ENCODE results near the gene BBS10. TPM values are rescaled to one million over a fixed set of nuclear protein-coding genes. Genes with fewer than 3 reads are reported as not detected.

The BBS10 gene
- total RNA-seq: 10 to 100 TPM in 3 of 4 donors, 1 to 10 TPM in 1; 6.9 to 34.2 (median 15.1) TPM

DNA sequence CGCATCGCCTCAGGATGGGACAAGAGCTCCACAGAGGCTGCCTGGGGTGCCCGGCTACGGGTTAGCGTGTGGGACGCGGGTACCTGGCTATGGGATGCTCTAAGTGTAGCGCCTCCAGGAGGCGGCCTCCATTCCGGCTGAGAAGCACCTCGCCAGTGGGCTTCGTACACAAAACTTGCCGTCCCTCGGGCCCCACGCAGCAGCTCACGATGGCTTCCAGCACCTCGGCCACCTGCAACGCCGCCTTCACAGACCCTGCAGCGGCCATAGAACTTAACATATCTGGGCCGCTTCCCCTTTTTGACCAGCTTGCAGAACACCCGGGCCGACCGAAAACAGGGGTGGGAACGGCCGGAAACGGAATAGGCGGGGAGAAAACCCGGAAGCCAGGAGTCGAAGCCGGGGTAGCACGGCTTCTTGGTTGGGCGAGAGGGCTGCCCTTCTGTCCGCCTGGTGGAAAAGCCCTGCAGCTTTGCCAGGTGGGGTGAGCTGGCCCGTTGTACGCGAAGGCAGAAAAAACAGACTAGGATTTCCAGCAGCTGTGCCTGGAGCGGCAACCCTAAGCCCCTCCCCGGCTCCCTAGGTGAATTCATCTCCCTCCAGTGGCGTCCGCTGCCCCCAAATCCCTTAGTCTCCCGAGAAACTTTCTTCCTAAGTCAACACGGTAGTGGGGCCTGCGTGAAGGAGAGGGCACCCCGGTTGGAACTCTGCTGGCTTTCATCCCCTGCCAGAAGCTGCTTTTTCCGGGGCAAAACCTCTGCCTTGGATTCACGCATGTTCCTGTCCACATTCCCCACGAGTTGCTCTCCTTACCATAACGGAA lies at the start of gene BBS10:
Gene BBS10 (minus strand): TSS at position 337 of the 823 bp plus-strand sequence. CDS start 57 bp downstream, at position 280.
- Histone ChIP-seq H3K4me1 (no peaks in the 10 kb centered on the region), H3K4me3 (peak within 1 kb of the TSS; percentile 82), H3K27me3 (no peaks in the 10 kb centered on the region), H3K27ac (peak within 1 kb of the TSS; percentile 86 to 91), H3K36me3 (no peaks in the 10 kb centered on the region), H3K9me3 (no peaks in the 10 kb centered on the region)
- TF ChIP-seq, protein P1, sequence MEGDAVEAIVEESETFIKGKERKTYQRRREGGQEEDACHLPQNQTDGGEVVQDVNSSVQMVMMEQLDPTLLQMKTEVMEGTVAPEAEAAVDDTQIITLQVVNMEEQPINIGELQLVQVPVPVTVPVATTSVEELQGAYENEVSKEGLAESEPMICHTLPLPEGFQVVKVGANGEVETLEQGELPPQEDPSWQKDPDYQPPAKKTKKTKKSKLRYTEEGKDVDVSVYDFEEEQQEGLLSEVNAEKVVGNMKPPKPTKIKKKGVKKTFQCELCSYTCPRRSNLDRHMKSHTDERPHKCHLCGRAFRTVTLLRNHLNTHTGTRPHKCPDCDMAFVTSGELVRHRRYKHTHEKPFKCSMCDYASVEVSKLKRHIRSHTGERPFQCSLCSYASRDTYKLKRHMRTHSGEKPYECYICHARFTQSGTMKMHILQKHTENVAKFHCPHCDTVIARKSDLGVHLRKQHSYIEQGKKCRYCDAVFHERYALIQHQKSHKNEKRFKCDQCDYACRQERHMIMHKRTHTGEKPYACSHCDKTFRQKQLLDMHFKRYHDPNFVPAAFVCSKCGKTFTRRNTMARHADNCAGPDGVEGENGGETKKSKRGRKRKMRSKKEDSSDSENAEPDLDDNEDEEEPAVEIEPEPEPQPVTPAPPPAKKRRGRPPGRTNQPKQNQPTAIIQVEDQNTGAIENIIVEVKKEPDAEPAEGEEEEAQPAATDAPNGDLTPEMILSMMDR (IDR thresholded peaks at IDR 0.05): peak in 3 of 4 experiments; percentile 37 to 44 (median 41)
- TF ChIP-seq POLR2A (IDR thresholded peaks at IDR 0.05): peak in 1 of 2 donors; percentile 26
- intact Hi-C loops (cut with DNase I; ENCODE audit: low total_unique reads): no loop called here
- DNase-seq: peak; percentile 90

DNA sequence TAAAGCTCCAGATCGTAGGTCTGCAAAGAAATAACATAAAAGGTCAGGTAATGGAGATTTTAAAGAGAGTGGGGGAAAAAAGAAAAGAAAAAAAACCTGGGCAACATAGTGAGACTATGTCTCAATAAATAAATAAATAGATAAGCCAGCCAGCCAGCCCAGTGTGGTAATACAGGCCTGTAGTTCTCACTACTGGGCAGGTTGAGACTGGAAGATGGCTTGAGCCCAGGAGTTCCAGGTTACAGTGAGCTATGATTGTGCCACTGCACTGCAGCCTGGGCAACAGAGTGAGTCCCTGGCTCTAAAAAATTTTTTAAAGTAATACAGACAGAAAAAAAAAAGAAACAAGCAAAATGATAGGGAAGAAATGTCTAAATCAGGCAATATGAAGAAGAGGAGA lies 43.2 kb upstream of the BBS10 start:
- H3K9me3 ChIP-seq: no peaks in the 10 kb centered on the region
- no peak overlapping the region for H3K4me3 ChIP-seq
- H3K27me3 ChIP-seq: no peaks in the 10 kb centered on the region
- no peaks in the 10 kb centered on the region for H3K4me1 ChIP-seq
- intact Hi-C loops (cut with DNase I; ENCODE audit: low total_unique reads): no loop called here
- TF ChIP-seq, protein P1 (IDR thresholded peaks at IDR 0.05): no peak
- no peak for TF ChIP-seq POLR2A (IDR thresholded peaks at IDR 0.05)
- no peak overlapping the region for H3K27ac ChIP-seq
- no peaks in the 10 kb centered on the region for H3K36me3 ChIP-seq
- no peak for DNase-seq

DNA sequence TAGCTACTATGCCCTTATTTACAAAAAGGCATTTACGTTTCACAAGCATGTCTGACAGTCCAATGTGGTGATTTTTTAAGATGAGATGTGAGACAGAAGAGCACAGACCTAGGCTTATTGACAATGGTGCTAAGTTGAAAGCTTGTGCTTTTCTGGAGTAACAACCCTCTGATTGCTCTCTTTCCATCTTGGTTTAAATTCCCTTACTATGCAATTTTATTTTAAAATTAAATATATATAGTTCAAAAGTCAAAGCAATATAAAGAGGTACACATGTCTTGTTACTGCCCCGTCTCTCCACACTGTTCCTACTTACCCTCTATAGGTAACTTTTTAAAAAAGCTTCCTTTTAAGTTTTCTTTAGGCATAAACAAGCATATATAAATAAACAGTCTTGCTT lies 39.4 kb upstream of the BBS10 start:
- Histone ChIP-seq H3K4me3 (no peak overlapping the region), H3K4me1 (no peaks in the 10 kb centered on the region), H3K9me3 (no peaks in the 10 kb centered on the region), H3K27me3 (no peaks in the 10 kb centered on the region), H3K27ac (no peak overlapping the region), H3K36me3 (no peaks in the 10 kb centered on the region)
- TF ChIP-seq POLR2A (IDR thresholded peaks at IDR 0.05): no peak
- TF ChIP-seq, protein P1 (IDR thresholded peaks at IDR 0.05): no peak
- DNase-seq: no peak
- intact Hi-C loops (cut with DNase I; ENCODE audit: low total_unique reads): no loop called here

DNA sequence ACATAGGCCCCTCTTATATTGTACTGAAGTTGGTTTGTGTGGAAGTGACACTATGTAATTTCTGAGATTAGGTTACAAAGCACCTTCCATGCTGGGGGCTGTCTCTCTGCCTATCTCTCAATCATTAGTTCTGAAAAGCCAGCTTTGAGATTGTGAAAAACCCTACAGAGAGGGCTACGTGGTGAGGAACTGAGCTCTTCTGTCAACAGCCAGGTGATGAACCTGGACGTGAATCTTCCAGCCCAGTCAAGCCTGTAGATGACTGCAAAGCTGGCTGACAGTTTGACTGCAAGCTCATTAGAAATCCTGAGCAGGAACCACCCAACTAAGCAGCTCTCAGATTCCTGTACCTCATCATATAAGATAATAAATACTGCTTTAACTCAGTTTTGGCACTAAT lies 36.3 kb upstream of the BBS10 start:
- H3K4me1 ChIP-seq: no peaks in the 10 kb centered on the region
- no peaks in the 10 kb centered on the region for H3K9me3 ChIP-seq
- intact Hi-C loops (cut with DNase I; ENCODE audit: low total_unique reads): no loop called here
- H3K4me3 ChIP-seq: no peak overlapping the region
- no peaks in the 10 kb centered on the region for H3K36me3 ChIP-seq
- H3K27ac ChIP-seq: no peak overlapping the region
- TF ChIP-seq, protein P1 (IDR thresholded peaks at IDR 0.05): no peak
- no peak for TF ChIP-seq POLR2A (IDR thresholded peaks at IDR 0.05)
- no peaks in the 10 kb centered on the region for H3K27me3 ChIP-seq
- DNase-seq: no peak

DNA sequence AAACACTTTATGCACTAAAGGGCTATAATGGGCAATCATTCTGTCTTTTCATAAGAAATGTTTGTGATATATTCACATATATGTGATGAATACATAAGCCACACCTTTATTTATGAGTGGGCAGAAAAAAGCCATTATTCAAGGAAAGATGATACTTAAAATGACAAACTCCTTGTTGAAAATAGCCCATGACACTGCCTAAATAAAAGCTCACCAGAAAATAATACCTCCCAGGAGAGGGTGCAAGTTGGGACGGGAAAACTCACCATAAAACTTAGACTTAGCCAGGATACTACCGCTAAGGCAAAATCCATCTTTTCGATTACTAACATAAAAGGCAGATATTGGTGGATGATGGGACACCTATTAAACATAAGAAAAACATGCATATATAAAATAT lies 35.8 kb upstream of the BBS10 start:
- Histone ChIP-seq H3K27ac (no peak overlapping the region), H3K4me1 (no peaks in the 10 kb centered on the region), H3K27me3 (no peaks in the 10 kb centered on the region), H3K4me3 (no peak overlapping the region), H3K36me3 (no peaks in the 10 kb centered on the region), H3K9me3 (no peaks in the 10 kb centered on the region)
- intact Hi-C loops (cut with DNase I; ENCODE audit: low total_unique reads): no loop called here
- no peak for TF ChIP-seq POLR2A (IDR thresholded peaks at IDR 0.05)
- TF ChIP-seq, protein P1 (IDR thresholded peaks at IDR 0.05): no peak
- DNase-seq: no peak

Data from uterus (tissue), 4 donors.